Measurements from ENCODE around the gene RAG1.

Gene RAG1

GRCh38 chr11:36628141-36628540 lies 60.3 kb downstream of the RAG1 start:
- no peak for DNase-seq (ENCODE audit: low spot score)

- no peak for DNase-seq (ENCODE audit: low spot score)
Measured at GRCh38 chr11:36628765-36629244, 61.0 kb downstream of the RAG1 start.
